ENCODE measurements around the gene CAPZA1. TPM values are rescaled to one million over a fixed set of nuclear protein-coding genes. Genes with fewer than 3 reads are reported as not detected.

The CAPZA1 gene
- total and polyA plus RNA-seq, 2 experiments from 2014 or later = 273 to 279 TPM

- H3K79me2 ChIP-seq (ENCODE audit: insufficient read depth) = no peaks in the 10 kb centered on the region; the same call in 1 of the 2 replicates
- WGBS, 2 experiments (ENCODE audit: low coverage in 1 of 2, low lambda C conversion rate in 2 of 2, missing lambda C conversion rate in 2 of 2) = 98 to 100% methylated on average over 4 of the region's 4 CpGs
- H3K27me3 ChIP-seq (replicated peaks; ENCODE audit: insufficient read depth) = no peaks in the 10 kb centered on the region
- H3K36me3 ChIP-seq (ENCODE audit: low read depth) = peaks cover 46% of the 10 kb centered on the region
- H3K9me3 ChIP-seq (ENCODE audit: low read depth) = no peaks in the 10 kb centered on the region
- H2AFZ ChIP-seq = no peak overlapping the region
- H3K27ac ChIP-seq = no peak overlapping the region
- no peak for DNase-seq
- no peaks in the 10 kb centered on the region for H3F3A ChIP-seq (ENCODE audit: insufficient read depth)
- no peaks in the 10 kb centered on the region for H4K20me1 ChIP-seq (ENCODE audit: insufficient read depth)
- H3K4me1 ChIP-seq (ENCODE audit: insufficient read depth) = no peaks in the 10 kb centered on the region
- in situ Hi-C loops (cut with MboI) = no loop called here
- TF ChIP-seq EZH2 (IDR thresholded peaks at IDR 0.05; ENCODE audit: insufficient read depth, poor library complexity, severe bottlenecking) (no peak), EZH2phosphoT487 (IDR thresholded peaks at IDR 0.05; ENCODE audit: insufficient read depth, low read depth) (no peak)
- H3K4me3 ChIP-seq = no peak overlapping the region
- no peaks in the 10 kb centered on the region for H3K9me2 ChIP-seq (ENCODE audit: insufficient read depth)
- H3K9ac ChIP-seq = no peak overlapping the region
- H3K4me2 ChIP-seq (ENCODE audit: unreplicated experiment) = no peak overlapping the region
These were observed 20.2 kb upstream of the CAPZA1 start for GRCh38 chr1:112599477-112599876.

- H3K27ac ChIP-seq = no peak overlapping the region
- H2AFZ ChIP-seq = no peak overlapping the region
- H4K20me1 ChIP-seq (ENCODE audit: insufficient read depth) = no peaks in the 10 kb centered on the region
- no peaks in the 10 kb centered on the region; the same call in 1 of the 2 replicates for H3K79me2 ChIP-seq (ENCODE audit: insufficient read depth)
- H3K4me3 ChIP-seq = no peak overlapping the region
- no peaks in the 10 kb centered on the region for H3K4me1 ChIP-seq (ENCODE audit: insufficient read depth)
- TF ChIP-seq EZH2phosphoT487 (IDR thresholded peaks at IDR 0.05; ENCODE audit: insufficient read depth, low read depth) = no peak
- no peak for TF ChIP-seq EZH2 (IDR thresholded peaks at IDR 0.05; ENCODE audit: insufficient read depth, poor library complexity, severe bottlenecking)
- H3K9me2 ChIP-seq (ENCODE audit: insufficient read depth) = no peaks in the 10 kb centered on the region
- H3K4me2 ChIP-seq (ENCODE audit: unreplicated experiment) = no peak overlapping the region
- 99 to 100% methylated on average over 2 of the region's 2 CpGs for WGBS, 2 experiments (ENCODE audit: low coverage in 1 of 2, low lambda C conversion rate in 2 of 2, missing lambda C conversion rate in 2 of 2)
- H3K36me3 ChIP-seq (ENCODE audit: low read depth) = peaks cover 35% of the 10 kb centered on the region
- in situ Hi-C loops (cut with MboI) = no loop called here
- H3K27me3 ChIP-seq (replicated peaks; ENCODE audit: insufficient read depth) = no peaks in the 10 kb centered on the region
- no peaks in the 10 kb centered on the region for H3F3A ChIP-seq (ENCODE audit: insufficient read depth)
- DNase-seq = no peak
- no peaks in the 10 kb centered on the region for H3K9me3 ChIP-seq (ENCODE audit: low read depth)
- H3K9ac ChIP-seq = no peak overlapping the region
These were observed 16.6 kb upstream of the CAPZA1 start for GRCh38 chr1:112603012-112603411.

- H3K4me1 ChIP-seq (ENCODE audit: insufficient read depth) = no peaks in the 10 kb centered on the region
- no peak overlapping the region for H2AFZ ChIP-seq
- no peaks in the 10 kb centered on the region for H4K20me1 ChIP-seq (ENCODE audit: insufficient read depth)
- H3K36me3 ChIP-seq (ENCODE audit: low read depth) = peaks cover 37% of the 10 kb centered on the region
- H3K27ac ChIP-seq = no peak overlapping the region
- H3K9me3 ChIP-seq (ENCODE audit: low read depth) = no peaks in the 10 kb centered on the region
- in situ Hi-C loops (cut with MboI) = no loop called here
- H3F3A ChIP-seq (ENCODE audit: insufficient read depth) = no peaks in the 10 kb centered on the region
- no peak for DNase-seq
- TF ChIP-seq EZH2phosphoT487 (IDR thresholded peaks at IDR 0.05; ENCODE audit: insufficient read depth, low read depth) = no peak
- no peak for TF ChIP-seq EZH2 (IDR thresholded peaks at IDR 0.05; ENCODE audit: insufficient read depth, poor library complexity, severe bottlenecking)
- no peaks in the 10 kb centered on the region for H3K27me3 ChIP-seq (replicated peaks; ENCODE audit: insufficient read depth)
- H3K9me2 ChIP-seq (ENCODE audit: insufficient read depth) = no peaks in the 10 kb centered on the region
- H3K79me2 ChIP-seq (ENCODE audit: insufficient read depth) = no peaks in the 10 kb centered on the region; the same call in 1 of the 2 replicates
- no peak overlapping the region for H3K9ac ChIP-seq
- no peak overlapping the region for H3K4me3 ChIP-seq
- H3K4me2 ChIP-seq (ENCODE audit: unreplicated experiment) = no peak overlapping the region
- 100% methylated on average over 1 of the region's 1 CpG for WGBS, 2 experiments (ENCODE audit: low coverage in 1 of 2, low lambda C conversion rate in 2 of 2, missing lambda C conversion rate in 2 of 2)
These were observed 16.1 kb upstream of the CAPZA1 start for GRCh38 chr1:112603541-112603940.

GRCh38 chr1:112605633-112606327 lies 13.9 kb upstream of the CAPZA1 start:
- H3K4me2 ChIP-seq (ENCODE audit: unreplicated experiment) = no peak overlapping the region
- H3K9ac ChIP-seq = no peak overlapping the region
- no peak for DNase-seq
- no peaks in the 10 kb centered on the region for H3K4me1 ChIP-seq (ENCODE audit: insufficient read depth)
- WGBS, 2 experiments (ENCODE audit: low coverage in 1 of 2, low lambda C conversion rate in 2 of 2, missing lambda C conversion rate in 2 of 2) = 99 to 100% methylated on average over 4 of the region's 4 CpGs
- no peaks in the 10 kb centered on the region for H3K9me3 ChIP-seq (ENCODE audit: low read depth)
- H3K9me2 ChIP-seq (ENCODE audit: insufficient read depth) = no peaks in the 10 kb centered on the region
- H3K79me2 ChIP-seq (ENCODE audit: insufficient read depth) = peaks cover 9% of the 10 kb centered on the region; the same call in 1 of the 2 replicates
- H3K27me3 ChIP-seq (replicated peaks; ENCODE audit: insufficient read depth) = no peaks in the 10 kb centered on the region
- TF ChIP-seq EZH2phosphoT487 (IDR thresholded peaks at IDR 0.05; ENCODE audit: insufficient read depth, low read depth) = no peak
- TF ChIP-seq EZH2 (IDR thresholded peaks at IDR 0.05; ENCODE audit: insufficient read depth, poor library complexity, severe bottlenecking) = no peak
- no peak overlapping the region for H2AFZ ChIP-seq
- no peaks in the 10 kb centered on the region for H3F3A ChIP-seq (ENCODE audit: insufficient read depth)
- H3K36me3 ChIP-seq (ENCODE audit: low read depth) = peaks cover 52% of the 10 kb centered on the region
- H4K20me1 ChIP-seq (ENCODE audit: insufficient read depth) = no peaks in the 10 kb centered on the region
- in situ Hi-C loops (cut with MboI) = no loop called here
- H3K27ac ChIP-seq = no peak overlapping the region
- no peak overlapping the region for H3K4me3 ChIP-seq

Measured in GM23248 (cell line).